T-cell (primary cell): Measurements from ENCODE around the gene HERC5. TPM values are rescaled to one million over a fixed set of nuclear protein-coding genes. Genes with fewer than 3 reads are reported as not detected.

Experiments used
- ATAC-seq, 4 experiments: fragments of 200-7000 bp in 3 of 4; fragments of 150-1000 bp in 1 of 4; cut with Tn5 transposase; replicated peaks in 1 of 4; 1 replicate in 3 of 4; 2 replicates in 1 of 4; pipeline ENCODE4 v1.10.0; 2021; ENCODE audit warnings: moderate library complexity in 3 of 4, mild to moderate bottlenecking in 2 of 4, moderate number of reproducible peaks in 1 of 4
- CTCF ChIA-PET, 2 donors: fragments of 300-600 bp; sonication (Branson Sonifier 250); formaldehyde crosslinking; loops; one replicate each; lab custom pipeline; 2022; ENCODE audit warnings: antibody characterized with exemption in 2 of 2; lab: Charles Lee
- POLR2A ChIA-PET, 2 donors: fragments of 300-600 bp; sonication (Branson Sonifier 250); formaldehyde crosslinking; loops; one replicate each; lab custom pipeline; 2022; ENCODE audit warnings: antibody characterized with exemption in 2 of 2; lab: Charles Lee
- DNase-seq, 35 experiments: peaks; one replicate each; pipeline versions ENCODE4 v3.0.0 to v3.0.0-alpha.2; 2013 to 2023
- H3K27ac ChIP-seq: one replicate; pipeline ENCODE4 v1.5.1; 2013; ENCODE audit warnings: low read length
- H3K27me3 ChIP-seq, 2 experiments: replicated peaks in 1 of 2; 1 replicate in 1 of 2; 2 replicates in 1 of 2; pipeline versions ENCODE4 v1.6.1 to v1.7.0; 2013; ENCODE audit warnings: low read length in 1 of 2, mixed read lengths in 1 of 2; ENCODE audit not compliant: control insufficient read depth in 2 of 2, insufficient read depth in 2 of 2; ENCODE audit errors: extremely low read depth in 1 of 2
- H3K36me3 ChIP-seq, 2 donors: 1 replicate in 1 of 2; 2 replicates in 1 of 2; pipeline versions ENCODE4 v1.6.1 to v1.7.0; 2013; ENCODE audit warnings: low read length in 1 of 2; ENCODE audit not compliant: control insufficient read depth in 2 of 2, insufficient read depth in 1 of 2; ENCODE audit errors: extremely low read depth in 1 of 2
- H3K4me1 ChIP-seq, 2 experiments: 1 replicate in 1 of 2; 2 replicates in 1 of 2; pipeline versions ENCODE4 v1.6.1 to v1.7.0; 2013; ENCODE audit warnings: low read length in 2 of 2, mixed read lengths in 1 of 2; ENCODE audit not compliant: insufficient read depth in 2 of 2, control insufficient read depth in 1 of 2; ENCODE audit errors: extremely low read depth in 1 of 2
- H3K4me3 ChIP-seq, 2 donors: 1 replicate in 1 of 2; 2 replicates in 1 of 2; pipeline versions ENCODE4 v1.5.1 to v1.7.0; 2013; ENCODE audit warnings: mild to moderate bottlenecking in 2 of 2, low read length in 1 of 2, moderate library complexity in 1 of 2; ENCODE audit not compliant: control insufficient read depth in 1 of 2; ENCODE audit errors: extremely low read depth in 1 of 2
- H3K9me3 ChIP-seq: 2 replicates; pipeline ENCODE4 v1.7.0; 2013
- H3K27ac Mint-ChIP-seq, 2 donors: one replicate each; pipeline ENCODE4 v1.8.0; 2020 to 2021; ENCODE audit warnings: mild to moderate bottlenecking in 2 of 2, mixed read lengths in 2 of 2
- H3K27me3 Mint-ChIP-seq, 2 donors: one replicate each; pipeline ENCODE4 v1.8.0; 2021 to 2022; ENCODE audit warnings: mixed read lengths in 2 of 2
- H3K36me3 Mint-ChIP-seq: one replicate; pipeline ENCODE4 v1.8.0; 2021; ENCODE audit warnings: mixed read lengths
- H3K4me1 Mint-ChIP-seq, 3 donors: one replicate each; pipeline ENCODE4 v1.8.0; 2020 to 2022; ENCODE audit warnings: mixed read lengths in 3 of 3, mild to moderate bottlenecking in 1 of 3
- H3K4me3 Mint-ChIP-seq, 3 donors: one replicate each; pipeline ENCODE4 v1.8.0; 2020 to 2022; ENCODE audit warnings: mild to moderate bottlenecking in 3 of 3, mixed read lengths in 3 of 3, moderate library complexity in 3 of 3
- H3K9me3 Mint-ChIP-seq, 3 donors: one replicate each; pipeline ENCODE4 v1.8.0; 2020 to 2022; ENCODE audit warnings: mixed read lengths in 3 of 3
- WGBS: methylation state at CpG from one replicate; pipeline ENCODE4 v1.1.5; 2013; ENCODE audit warnings: missing lambda C conversion rate; ENCODE audit not compliant: insufficient coverage; 5-methylcytosine and 5-hydroxymethylcytosine counted together
- total RNA-seq, 35 experiments: library from RNA in 6 of 35; stranded (reverse) in 6 of 35; fragments of 120-200 nt in 1 of 35; gene quantifications; one replicate each; pipeline versions ENCODE4 v1.2.1 to v1.2.4 and lab custom pipeline; 2013 to 2026

The HERC5 gene
- total RNA-seq, 5 donors from 2014 or later (not counting 1 experiment from before 2014, with no cell fraction given): 8.1 to 15.5 (median 11.4) TPM

DNA sequence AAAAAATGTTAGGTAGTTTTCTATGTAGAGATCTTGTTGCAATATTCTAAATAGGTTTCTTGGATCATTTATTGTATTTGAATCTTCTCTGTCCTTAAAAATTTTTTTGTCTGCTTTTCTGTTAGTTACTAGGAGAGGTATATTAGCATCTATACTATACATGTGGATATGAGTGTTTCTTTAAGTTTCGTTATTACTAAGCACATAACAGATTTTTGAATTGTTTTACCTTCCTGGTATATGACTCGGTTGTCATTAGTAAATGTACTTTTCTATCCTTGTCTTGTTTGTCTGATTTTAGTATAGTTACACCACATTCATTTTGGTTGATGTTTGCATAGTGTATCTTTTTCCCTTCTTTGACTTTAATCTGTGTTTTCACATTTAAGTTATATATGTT is 46.4 kb downstream of the HERC5 start:
- ChIA-PET POLR2A (no interaction called here), CTCF (no interaction called here)
- Mint-ChIP-seq H3K4me1 (no peaks in the 10 kb centered on the region), H3K9me3 (no peaks in the 10 kb centered on the region), H3K36me3 (peaks cover 47% of the 10 kb centered on the region), H3K27ac (no peak overlapping the region), H3K4me3 (no peak overlapping the region), H3K27me3 (no peaks in the 10 kb centered on the region)
- Histone ChIP-seq H3K36me3 (peaks cover 0 to 2% of the 10 kb centered on the region in 2 donors), H3K27ac (no peak overlapping the region), H3K4me3 (no peak overlapping the region), H3K9me3 (no peaks in the 10 kb centered on the region), H3K27me3 (no peaks in the 10 kb centered on the region), H3K4me1 (no peaks in the 10 kb centered on the region)
- ATAC-seq (no peak), DNase-seq (no peak)
- WGBS: no CpG with 5 or more reads among the region's 2 CpGs

DNA sequence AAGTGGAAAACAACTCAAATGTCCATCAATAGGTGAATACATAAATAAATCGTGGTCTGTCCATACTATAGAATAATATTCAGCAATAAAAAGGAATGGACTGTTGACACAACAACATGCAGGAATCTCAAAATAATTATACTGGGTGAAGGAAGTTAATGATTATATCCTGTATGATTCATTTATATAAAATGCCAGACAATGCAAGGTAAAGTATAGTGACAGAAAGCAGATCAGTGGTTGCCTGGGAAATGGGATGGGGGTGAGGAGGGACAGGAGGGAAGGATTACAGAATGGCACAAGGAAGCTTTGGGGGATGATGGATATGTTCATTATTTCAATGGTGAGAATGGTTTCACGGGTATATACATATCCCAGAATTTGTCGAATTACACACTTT is 54.3 kb downstream of the HERC5 start:
- Histone ChIP-seq H3K4me3 (no peak overlapping the region), H3K36me3 (no peaks in the 10 kb centered on the region), H3K9me3 (no peaks in the 10 kb centered on the region), H3K4me1 (no peaks in the 10 kb centered on the region), H3K27me3 (no peaks in the 10 kb centered on the region), H3K27ac (no peak overlapping the region)
- H3K4me1 Mint-ChIP-seq: no peaks in the 10 kb centered on the region
- no peak overlapping the region for H3K27ac Mint-ChIP-seq
- no peak overlapping the region for H3K4me3 Mint-ChIP-seq
- H3K36me3 Mint-ChIP-seq: peaks cover 2% of the 10 kb centered on the region
- POLR2A ChIA-PET: interaction anchor here in 1 of 2 donors (0.5 to 0.6 kb wide), 2 partner anchors 26 to 152 kb away, joined by 3 to 4 read pairs; no protein-coding TSS in a partner anchor
- CTCF ChIA-PET: interaction anchor here (0.6 to 6.1 kb wide), 6 partner anchors 26 to 294 kb away, joined by 3 to 110 read pairs (median 4); no protein-coding TSS in a partner anchor
- H3K9me3 Mint-ChIP-seq: no peaks in the 10 kb centered on the region
- no peak for ATAC-seq
- no peaks in the 10 kb centered on the region for H3K27me3 Mint-ChIP-seq
- WGBS: no CpG with 5 or more reads among the region's 3 CpGs
- no peak for DNase-seq

DNA sequence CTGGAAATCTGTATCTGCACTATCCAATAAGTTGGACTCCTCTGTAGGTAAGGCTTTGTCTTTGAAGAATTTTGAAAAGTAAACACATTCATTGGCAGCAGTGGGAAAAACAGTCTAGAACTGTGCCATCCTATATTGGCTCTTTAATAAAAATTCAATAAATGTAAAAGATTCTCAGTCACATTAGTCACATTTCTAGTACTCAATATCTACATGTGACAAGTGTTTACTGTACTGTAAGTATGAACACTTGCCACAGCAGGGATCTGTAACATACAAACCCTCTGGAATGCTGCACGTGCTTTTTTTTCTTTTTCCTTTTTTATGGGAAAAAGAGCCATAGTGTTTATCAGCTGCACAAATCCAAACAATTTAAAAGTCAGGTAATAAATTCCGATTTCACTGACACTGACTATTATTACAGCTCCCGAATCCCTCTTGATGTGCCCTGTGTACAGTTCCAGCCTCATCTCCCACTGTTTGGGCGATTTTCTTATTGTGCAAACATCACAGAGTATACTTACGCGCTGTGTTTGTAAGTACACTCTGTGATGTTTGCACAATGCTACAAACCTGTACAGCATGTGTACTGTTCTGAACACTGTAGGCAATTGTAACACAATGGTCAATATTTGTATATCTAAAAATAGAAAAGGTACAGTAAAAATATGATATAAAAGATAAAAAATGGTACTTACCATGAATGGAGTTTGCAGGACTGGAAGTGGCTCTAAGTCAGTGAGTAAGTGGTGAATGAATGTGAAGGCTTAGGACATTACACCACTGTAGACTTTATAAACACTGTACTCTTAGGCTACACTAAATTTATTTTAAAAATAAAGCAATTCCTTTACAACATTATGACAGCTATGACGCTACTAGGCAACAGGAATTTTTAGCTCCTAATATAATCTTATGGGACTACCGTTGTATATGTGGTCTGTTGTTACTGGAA is 57.9 kb downstream of the HERC5 start:
- ATAC-seq (no peak), DNase-seq (no peak)
- Histone ChIP-seq H3K4me3 (no peak overlapping the region), H3K9me3 (no peaks in the 10 kb centered on the region), H3K36me3 (no peaks in the 10 kb centered on the region), H3K4me1 (no peaks in the 10 kb centered on the region), H3K27me3 (no peaks in the 10 kb centered on the region), H3K27ac (no peak overlapping the region)
- no peaks in the 10 kb centered on the region for H3K36me3 Mint-ChIP-seq
- no peaks in the 10 kb centered on the region for H3K9me3 Mint-ChIP-seq
- H3K4me1 Mint-ChIP-seq: no peaks in the 10 kb centered on the region
- ChIA-PET CTCF (interaction anchor here (0.5 to 6.1 kb wide), 49 partner anchors 9 to 662 kb away, joined by 3 to 110 read pairs (median 4); partner anchors contain the start of genes HERC5 (in 1 of the 2), HERC6 (in 1 of the 2) and PPM1K (in 1 of the 2)), POLR2A (interaction anchor here in 1 of 2 donors (0.6 kb wide), 1 partner anchor 297 kb away, joined by 3 read pairs; no protein-coding TSS in a partner anchor)
- WGBS: no CpG with 5 or more reads among the region's 8 CpGs
- H3K27ac Mint-ChIP-seq: no peak overlapping the region
- no peaks in the 10 kb centered on the region for H3K27me3 Mint-ChIP-seq
- no peak overlapping the region for H3K4me3 Mint-ChIP-seq

DNA sequence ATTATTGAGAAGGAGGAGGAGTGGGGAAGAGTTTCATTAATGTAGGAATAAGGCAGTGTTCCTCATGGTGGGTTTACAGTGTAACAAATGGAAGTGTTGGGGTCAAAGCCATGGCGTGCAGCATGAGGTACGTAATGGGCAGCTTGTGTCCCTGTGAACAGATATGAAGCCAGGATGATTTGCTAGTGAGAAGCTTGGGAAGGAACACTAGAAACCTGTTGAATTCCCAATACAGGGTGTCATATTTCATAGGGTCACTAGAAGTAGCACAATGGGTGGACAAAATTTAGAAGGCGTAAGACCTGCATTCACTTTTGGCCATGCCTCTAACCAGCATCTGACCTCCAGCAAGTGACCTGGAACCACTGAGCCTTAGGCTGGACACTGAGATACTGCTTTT is 59.8 kb downstream of the HERC5 start:
- H3K27me3 ChIP-seq: no peaks in the 10 kb centered on the region
- H3K4me3 ChIP-seq: no peak overlapping the region
- peaks cover 1 to 8% (median 7%) of the 10 kb centered on the region in 3 donors for H3K4me1 Mint-ChIP-seq
- H3K27me3 Mint-ChIP-seq: no peaks in the 10 kb centered on the region
- POLR2A ChIA-PET: interaction anchor here (0.6 to 0.7 kb wide), 2 partner anchors 245 to 927 kb away, joined by 3 to 6 read pairs; no protein-coding TSS in a partner anchor
- no peak overlapping the region for H3K4me3 Mint-ChIP-seq
- CTCF ChIA-PET: interaction anchor here (0.7 to 6.1 kb wide), 7 partner anchors 13 to 305 kb away, joined by 3 to 110 read pairs (median 4); no protein-coding TSS in a partner anchor
- H3K27ac Mint-ChIP-seq: no peak overlapping the region
- H3K9me3 ChIP-seq: no peaks in the 10 kb centered on the region
- DNase-seq: no peak
- H3K27ac ChIP-seq: no peak overlapping the region
- H3K36me3 Mint-ChIP-seq: peaks cover 5% of the 10 kb centered on the region
- peaks cover 0 to 8% of the 10 kb centered on the region in 2 donors for H3K36me3 ChIP-seq
- no peaks in the 10 kb centered on the region for H3K9me3 Mint-ChIP-seq
- H3K4me1 ChIP-seq: no peaks in the 10 kb centered on the region
- WGBS: 100% methylated on average over 2 of the region's 3 CpGs
- ATAC-seq: no peak

DNA sequence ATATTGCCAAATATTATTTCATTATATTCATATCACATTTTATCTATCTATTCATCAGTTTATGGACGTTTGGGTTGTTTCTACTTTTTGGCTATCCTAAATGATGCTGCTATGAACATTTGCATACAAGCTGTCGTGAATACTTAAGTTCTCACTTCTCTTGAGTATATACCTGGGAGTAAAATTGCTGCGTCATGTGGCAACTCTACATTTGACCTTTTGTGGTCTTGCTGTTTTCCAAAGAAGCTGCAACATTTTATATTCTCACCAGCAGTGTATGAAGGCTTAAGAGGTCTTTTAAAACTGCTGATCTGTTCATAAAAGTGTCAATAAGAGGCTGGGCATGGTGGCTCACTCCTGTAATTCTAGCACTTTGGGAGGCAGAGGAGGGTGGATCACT is 60.9 kb downstream of the HERC5 start:
- H3K27me3 ChIP-seq: no peaks in the 10 kb centered on the region
- H3K9me3 Mint-ChIP-seq: no peaks in the 10 kb centered on the region
- H3K36me3 ChIP-seq: peaks cover 0 to 8% of the 10 kb centered on the region in 2 donors
- H3K27me3 Mint-ChIP-seq: no peaks in the 10 kb centered on the region
- H3K9me3 ChIP-seq: no peaks in the 10 kb centered on the region
- CTCF ChIA-PET: interaction anchor here (0.6 to 0.7 kb wide), 4 partner anchors 93 to 1392 kb away, joined by 3 to 6 read pairs (median 4); no protein-coding TSS in a partner anchor
- H3K27ac ChIP-seq: no peak overlapping the region
- H3K4me3 ChIP-seq: no peak overlapping the region
- no CpG with 5 or more reads among the region's 3 CpGs for WGBS
- H3K4me1 ChIP-seq: peaks cover 4 to 6% of the 10 kb centered on the region in 2 experiments
- peaks cover 12 to 19% (median 18%) of the 10 kb centered on the region in 3 donors for H3K4me1 Mint-ChIP-seq
- ATAC-seq (no peak), DNase-seq (no peak)
- POLR2A ChIA-PET: no interaction called here
- H3K4me3 Mint-ChIP-seq: no peak overlapping the region
- no peak overlapping the region for H3K27ac Mint-ChIP-seq
- peaks cover 5% of the 10 kb centered on the region for H3K36me3 Mint-ChIP-seq

DNA sequence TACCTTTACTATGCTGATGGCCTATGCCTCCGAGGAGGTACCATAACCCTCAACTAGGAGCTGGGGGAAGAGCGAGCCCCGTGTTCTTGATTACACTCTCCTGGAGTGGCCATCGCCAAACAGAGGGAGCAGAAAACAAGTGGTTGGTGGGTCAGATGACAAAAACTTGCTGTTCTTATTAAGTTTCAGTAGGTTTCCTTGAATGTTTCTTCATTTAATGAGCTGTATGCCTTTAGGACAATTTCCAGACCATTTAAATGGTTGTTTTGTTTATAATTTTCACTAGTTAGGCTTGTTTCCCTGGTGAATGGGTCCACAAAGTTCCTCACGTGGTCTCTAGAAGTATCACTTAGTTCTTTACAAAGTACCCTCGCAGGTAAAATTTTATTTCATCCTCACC is 62.0 kb downstream of the HERC5 start:
- DNase-seq: no peak
- Mint-ChIP-seq H3K4me1 (peaks cover 15 to 20% (median 19%) of the 10 kb centered on the region in 3 donors), H3K4me3 (no peak overlapping the region), H3K27me3 (no peaks in the 10 kb centered on the region), H3K27ac (no peak overlapping the region), H3K36me3 (peaks cover 5% of the 10 kb centered on the region), H3K9me3 (no peaks in the 10 kb centered on the region)
- Histone ChIP-seq H3K4me1 (peaks cover 7 to 11% of the 10 kb centered on the region in 2 experiments), H3K27me3 (no peaks in the 10 kb centered on the region), H3K27ac (no peak overlapping the region), H3K9me3 (no peaks in the 10 kb centered on the region), H3K4me3 (no peak overlapping the region), H3K36me3 (peaks cover 0 to 8% of the 10 kb centered on the region in 2 donors)
- CTCF ChIA-PET: interaction anchor here (0.6 to 1.9 kb wide), 4 partner anchors 152 to 360 kb away, joined by 3 to 9 read pairs (median 5); no protein-coding TSS in a partner anchor
- 96% methylated on average over 4 of the region's 6 CpGs for WGBS
- POLR2A ChIA-PET: no interaction called here
- ATAC-seq: no peak
